ENCODE data around the gene DNAAF2.
"Not testable (repeated sequence)": the region's sequence is repeated elsewhere in the genome, so short reads cannot be mapped to it uniquely, and the experiment has no call there.

The DNAAF2 gene

GRCh38 chr14:49584981-49585640 is 49.9 kb downstream of the DNAAF2 start:
- DNase-seq (ENCODE audit: low spot score) = not testable (repeated sequence)

GRCh38 chr14:49584058-49584457 is 51.0 kb downstream of the DNAAF2 start:
- no peak for DNase-seq (ENCODE audit: low spot score)

GRCh38 chr14:49583629-49584028 is 51.4 kb downstream of the DNAAF2 start:
- DNase-seq (ENCODE audit: low spot score) = no peak

GRCh38 chr14:49582113-49582977 is 52.7 kb downstream of the DNAAF2 start:
- no peak for DNase-seq (ENCODE audit: low spot score)

GRCh38 chr14:49581209-49582112 is 53.6 kb downstream of the DNAAF2 start:
- DNase-seq (ENCODE audit: low spot score) = no peak

GRCh38 chr14:49579841-49580240 is 55.2 kb downstream of the DNAAF2 start:
- DNase-seq (ENCODE audit: low spot score) = no peak

- no peak for DNase-seq (ENCODE audit: low spot score)
These were observed 56.9 kb downstream of the DNAAF2 start for GRCh38 chr14:49578141-49578540.
